WTC11 (cell line): ENCODE results near the gene GRIN2A. TPM values are rescaled to one million over a fixed set of nuclear protein-coding genes. Genes with fewer than 3 reads are reported as not detected.

Experiments used
- ATAC-seq: fragments of 200-7000 bp; cut with Tn5 transposase; 2 replicates; pipeline ENCODE4 v1.10.0; 2021; ENCODE audit warnings: mild to moderate bottlenecking, moderate library complexity
- CTCF ChIA-PET: fragments of 300-600 bp; sonication (Branson Sonifier 250); formaldehyde crosslinking; loops from one replicate; lab custom pipeline; 2021; ENCODE audit warnings: antibody characterized with exemption; lab: Charles Lee
- POLR2A ChIA-PET: fragments of 350-600 bp; sonication (Branson Sonifier 250); formaldehyde crosslinking; loops from one replicate; lab custom pipeline; 2021; ENCODE audit warnings: antibody characterized with exemption; lab: Charles Lee
- DNase-seq: peaks from one replicate; pipeline ENCODE4 v3.0.0; 2021; ENCODE audit warnings: low spot score
- H3K27ac Mint-ChIP-seq: 2 replicates; pipeline ENCODE4 v1.8.0; 2021; ENCODE audit warnings: mixed read lengths
- H3K27me3 Mint-ChIP-seq: 2 replicates; pipeline ENCODE4 v1.8.0; 2021; ENCODE audit warnings: low read depth, mild to moderate bottlenecking, moderate library complexity, mixed read lengths
- H3K36me3 Mint-ChIP-seq: 2 replicates; pipeline ENCODE4 v1.8.0; 2021; ENCODE audit warnings: mixed read lengths
- H3K4me1 Mint-ChIP-seq: 2 replicates; pipeline ENCODE4 v1.8.0; 2022; ENCODE audit warnings: mixed read lengths
- H3K4me3 Mint-ChIP-seq: 2 replicates; pipeline ENCODE4 v1.8.0; 2021; ENCODE audit warnings: mild to moderate bottlenecking, moderate library complexity, mixed read lengths
- H3K9me3 Mint-ChIP-seq: 2 replicates; pipeline ENCODE4 v1.8.0; 2021; ENCODE audit warnings: mixed read lengths
- CREM ChIP-seq: sonication (generic); formaldehyde crosslinking; IDR thresholded peaks from 2 replicates; pipeline ENCODE4 v1.8.1; 2022; ENCODE audit warnings: mild to moderate bottlenecking, missing genetic modification reagents, moderate library complexity
- ERG ChIP-seq: fragments of 250-450 bp; sonication (Bioruptor Pico); IDR thresholded peaks from 2 replicates; pipeline ENCODE4 v1.8.0; 2021; ENCODE audit warnings: mild to moderate bottlenecking
- ESRRA ChIP-seq: sonication (generic); formaldehyde crosslinking; IDR thresholded peaks from 2 replicates; pipeline ENCODE4 v1.8.1; 2022; ENCODE audit warnings: mild to moderate bottlenecking, missing genetic modification reagents, borderline replicate concordance
- ETV6 ChIP-seq: sonication (generic); formaldehyde crosslinking; IDR thresholded peaks from 2 replicates; pipeline ENCODE4 v1.8.1; 2022; ENCODE audit warnings: mild to moderate bottlenecking, missing genetic modification reagents
- FOXJ3 ChIP-seq: sonication (generic); formaldehyde crosslinking; IDR thresholded peaks from 2 replicates; pipeline ENCODE4 v1.9.0; 2021; ENCODE audit warnings: missing genetic modification reagents, mild to moderate bottlenecking, borderline replicate concordance
- FOXP4 ChIP-seq: sonication (generic); formaldehyde crosslinking; IDR thresholded peaks from 2 replicates; pipeline ENCODE4 v1.8.0; 2022; ENCODE audit warnings: mild to moderate bottlenecking, missing genetic modification reagents
- GRHL2 ChIP-seq: fragments of 250-450 bp; sonication (Bioruptor Pico); IDR thresholded peaks from 2 replicates; pipeline ENCODE4 v1.8.0; 2022; ENCODE audit warnings: mild to moderate bottlenecking, moderate library complexity; ENCODE audit not compliant: insufficient replicate concordance, severe bottlenecking
- MAX ChIP-seq: sonication (generic); formaldehyde crosslinking; IDR thresholded peaks from 2 replicates; pipeline ENCODE4 v1.8.0; 2022; ENCODE audit warnings: mild to moderate bottlenecking, missing genetic modification reagents
- NFATC4 ChIP-seq: fragments of 250-450 bp; sonication (Bioruptor Pico); IDR thresholded peaks from 2 replicates; pipeline ENCODE4 v1.9.0; 2021; ENCODE audit warnings: mild to moderate bottlenecking
- PRDM15 ChIP-seq: sonication (generic); formaldehyde crosslinking; IDR thresholded peaks from 2 replicates; pipeline ENCODE4 v1.8.0; 2022; ENCODE audit warnings: missing genetic modification reagents
- RELA ChIP-seq: sonication (generic); formaldehyde crosslinking; IDR thresholded peaks from 2 replicates; pipeline ENCODE4 v1.8.1; 2022; ENCODE audit warnings: missing genetic modification reagents, mild to moderate bottlenecking, borderline replicate concordance
- ZNF423 ChIP-seq: fragments of 250-450 bp; sonication (Bioruptor Pico); IDR thresholded peaks from 2 replicates; pipeline ENCODE4 v2.1.2; 2022; ENCODE audit warnings: mild to moderate bottlenecking, moderate library complexity
- ZNF425 ChIP-seq: fragments of 250-450 bp; sonication (Bioruptor Pico); conservative IDR thresholded peaks from 2 replicates; pipeline ENCODE4 v1.9.0; 2021; ENCODE audit warnings: mild to moderate bottlenecking
- ZNF512 ChIP-seq: sonication (generic); formaldehyde crosslinking; IDR thresholded peaks from 2 replicates; pipeline ENCODE4 v1.8.1; 2022; ENCODE audit warnings: missing genetic modification reagents, borderline replicate concordance
- total RNA-seq: library from RNA; stranded (reverse); gene quantifications from 3 replicates; pipeline ENCODE4 v1.2.3, GENCODE V29; 2021

The GRIN2A gene
- total RNA-seq, 1 experiment from 2014 or later = 3.5 TPM

- Mint-ChIP-seq H3K9me3 (peaks cover 24% of the 10 kb centered on the region), H3K36me3 (no peaks in the 10 kb centered on the region), H3K27ac (no peak overlapping the region), H3K4me3 (no peak overlapping the region), H3K27me3 (no peaks in the 10 kb centered on the region), H3K4me1 (no peaks in the 10 kb centered on the region; the same call in 1 of the 2 replicates)
- TF ChIP-seq RELA (no peak), NFATC4 (CRISPR knock-in tag) (no peak), CREM (CRISPR knock-in tag) (no peak), ERG (CRISPR knock-in tag) (no peak), FOXP4 (CRISPR knock-in tag) (no peak), ZNF425 (CRISPR knock-in tag) (no peak), FOXJ3 (no peak), ESRRA (CRISPR knock-in tag) (no peak)
- CTCF ChIA-PET = no interaction called here
- POLR2A ChIA-PET = interaction anchor here (0.6 kb wide), 1 partner anchor 128 kb away, joined by 3 read pairs; no protein-coding TSS in a partner anchor
- ATAC-seq (no peak), DNase-seq (no peak)
Observed at GRCh38 chr16:10093576-10093975, 88.7 kb downstream of the GRIN2A start.

GRCh38 chr16:10090816-10091215 is 91.4 kb downstream of the GRIN2A start:
- H3K27ac Mint-ChIP-seq = no peak overlapping the region
- POLR2A ChIA-PET = no interaction called here
- ATAC-seq = no peak
- H3K36me3 Mint-ChIP-seq = no peaks in the 10 kb centered on the region
- TF ChIP-seq ZNF423 (CRISPR knock-in tag) (no peak), FOXJ3 (no peak), RELA (no peak), ETV6 (CRISPR knock-in tag) (no peak), ZNF512 (CRISPR knock-in tag) (no peak), PRDM15 (CRISPR knock-in tag) (no peak), GRHL2 (CRISPR knock-in tag) (no peak), MAX (CRISPR knock-in tag) (no peak)
- H3K27me3 Mint-ChIP-seq = no peaks in the 10 kb centered on the region
- H3K4me3 Mint-ChIP-seq = no peak overlapping the region
- no peak for DNase-seq
- H3K9me3 Mint-ChIP-seq = peaks cover 10% of the 10 kb centered on the region
- H3K4me1 Mint-ChIP-seq = no peaks in the 10 kb centered on the region
- CTCF ChIA-PET = no interaction called here
